ENCODE measurements around the gene ATP6V0E2.
A peak's percentile ranks its signal among the peaks of the same experiment; 100 is the strongest.
"Not testable (repeated sequence)": the region's sequence is repeated elsewhere in the genome, so short reads cannot be mapped to it uniquely, and the experiment has no call there.

ATP6V0E2 gene

GRCh38 chr7:149873074-149873969, at the start of gene ATP6V0E2:
TSS of gene ATP6V0E2 (plus strand) at chr7:149873969. CDS start at chr7:149874066, 97 bp downstream.
- Histone ChIP-seq H3K4me3 (ENCODE audit: low read length) (peak within 1 kb of the TSS; percentile 60), H3K9ac (ENCODE audit: low read length) (peak within 1 kb of the TSS; percentile 76), H3K4me1 (ENCODE audit: control insufficient read depth, insufficient read depth, low read length) (peaks cover 18% of the 10 kb centered on the region), H3K9me3 (ENCODE audit: control insufficient read depth, low read length) (no peaks in the 10 kb centered on the region), H3K27me3 (ENCODE audit: control insufficient read depth, insufficient read depth, low read length) (peaks cover 5% of the 10 kb centered on the region), H3K36me3 (ENCODE audit: control insufficient read depth, insufficient read depth, low read length) (no peaks in the 10 kb centered on the region)

- no peaks in the 10 kb centered on the region for H3K36me3 ChIP-seq (ENCODE audit: control insufficient read depth, insufficient read depth, low read length)
- no peaks in the 10 kb centered on the region for H3K9me3 ChIP-seq (ENCODE audit: control insufficient read depth, low read length)
- H3K4me1 ChIP-seq (ENCODE audit: control insufficient read depth, insufficient read depth, low read length): peaks cover 11% of the 10 kb centered on the region
- no peaks in the 10 kb centered on the region for H3K27me3 ChIP-seq (ENCODE audit: control insufficient read depth, insufficient read depth, low read length)
- no peak overlapping the region for H3K4me3 ChIP-seq (ENCODE audit: low read length)
- no peak overlapping the region for H3K9ac ChIP-seq (ENCODE audit: low read length)
These were observed 49.4 kb upstream of the ATP6V0E2 start for GRCh38 chr7:149824301-149824741.

GRCh38 chr7:149824748-149825566, 48.8 kb upstream of the ATP6V0E2 start:
- H3K36me3 ChIP-seq (ENCODE audit: control insufficient read depth, insufficient read depth, low read length): no peaks in the 10 kb centered on the region
- H3K9ac ChIP-seq (ENCODE audit: low read length): no peak overlapping the region
- H3K4me1 ChIP-seq (ENCODE audit: control insufficient read depth, insufficient read depth, low read length): peaks cover 11% of the 10 kb centered on the region
- H3K9me3 ChIP-seq (ENCODE audit: control insufficient read depth, low read length): no peaks in the 10 kb centered on the region
- H3K4me3 ChIP-seq (ENCODE audit: low read length): no peak overlapping the region
- no peaks in the 10 kb centered on the region for H3K27me3 ChIP-seq (ENCODE audit: control insufficient read depth, insufficient read depth, low read length)

GRCh38 chr7:149825567-149826343, 48.0 kb upstream of the ATP6V0E2 start:
- H3K27me3 ChIP-seq (ENCODE audit: control insufficient read depth, insufficient read depth, low read length): no peaks in the 10 kb centered on the region
- peaks cover 11% of the 10 kb centered on the region for H3K4me1 ChIP-seq (ENCODE audit: control insufficient read depth, insufficient read depth, low read length)
- no peak overlapping the region for H3K9ac ChIP-seq (ENCODE audit: low read length)

GRCh38 chr7:149826344-149827088, 47.3 kb upstream of the ATP6V0E2 start:
- peaks cover 7% of the 10 kb centered on the region for H3K4me1 ChIP-seq (ENCODE audit: control insufficient read depth, insufficient read depth, low read length)
- no peak overlapping the region for H3K4me3 ChIP-seq (ENCODE audit: low read length)
- H3K36me3 ChIP-seq (ENCODE audit: control insufficient read depth, insufficient read depth, low read length): no peaks in the 10 kb centered on the region
- H3K27me3 ChIP-seq (ENCODE audit: control insufficient read depth, insufficient read depth, low read length): peaks cover 5% of the 10 kb centered on the region
- H3K9ac ChIP-seq (ENCODE audit: low read length): no peak overlapping the region
- no peaks in the 10 kb centered on the region for H3K9me3 ChIP-seq (ENCODE audit: control insufficient read depth, low read length)

More at GRCh38 chr7:149825567-149826343, 48.0 kb upstream of the ATP6V0E2 start:
- H3K36me3 ChIP-seq (ENCODE audit: control insufficient read depth, insufficient read depth, low read length): no peaks in the 10 kb centered on the region
- H3K9me3 ChIP-seq (ENCODE audit: control insufficient read depth, low read length): no peaks in the 10 kb centered on the region
- no peak overlapping the region for H3K4me3 ChIP-seq (ENCODE audit: low read length)

GRCh38 chr7:149827089-149827981, 46.4 kb upstream of the ATP6V0E2 start:
- H3K36me3 ChIP-seq (ENCODE audit: control insufficient read depth, insufficient read depth, low read length): no peaks in the 10 kb centered on the region
- no peak overlapping the region for H3K9ac ChIP-seq (ENCODE audit: low read length)
- no peaks in the 10 kb centered on the region for H3K4me1 ChIP-seq (ENCODE audit: control insufficient read depth, insufficient read depth, low read length)
- no peaks in the 10 kb centered on the region for H3K9me3 ChIP-seq (ENCODE audit: control insufficient read depth, low read length)
- peaks cover 7% of the 10 kb centered on the region for H3K27me3 ChIP-seq (ENCODE audit: control insufficient read depth, insufficient read depth, low read length)
- H3K4me3 ChIP-seq (ENCODE audit: low read length): no peak overlapping the region

GRCh38 chr7:149828357-149829309, 45.1 kb upstream of the ATP6V0E2 start:
- Histone ChIP-seq H3K36me3 (ENCODE audit: control insufficient read depth, insufficient read depth, low read length) (no peaks in the 10 kb centered on the region), H3K9me3 (ENCODE audit: control insufficient read depth, low read length) (no peaks in the 10 kb centered on the region), H3K4me3 (ENCODE audit: low read length) (no peak overlapping the region), H3K4me1 (ENCODE audit: control insufficient read depth, insufficient read depth, low read length) (no peaks in the 10 kb centered on the region), H3K9ac (ENCODE audit: low read length) (no peak overlapping the region), H3K27me3 (ENCODE audit: control insufficient read depth, insufficient read depth, low read length) (peaks cover 7% of the 10 kb centered on the region)

GRCh38 chr7:149830527-149830926, 43.2 kb upstream of the ATP6V0E2 start:
- H3K9me3 ChIP-seq (ENCODE audit: control insufficient read depth, low read length); H3K27me3 ChIP-seq (ENCODE audit: control insufficient read depth, insufficient read depth, low read length); H3K36me3 ChIP-seq (ENCODE audit: control insufficient read depth, insufficient read depth, low read length); H3K4me1 ChIP-seq (ENCODE audit: control insufficient read depth, insufficient read depth, low read length); H3K4me3 ChIP-seq (ENCODE audit: low read length); H3K9ac ChIP-seq (ENCODE audit: low read length): not testable (repeated sequence)

GRCh38 chr7:149830997-149831740, 42.6 kb upstream of the ATP6V0E2 start:
- H3K4me1 ChIP-seq (ENCODE audit: control insufficient read depth, insufficient read depth, low read length): no peaks in the 10 kb centered on the region
- H3K9me3 ChIP-seq (ENCODE audit: control insufficient read depth, low read length): no peaks in the 10 kb centered on the region
- H3K9ac ChIP-seq (ENCODE audit: low read length): no peak overlapping the region
- H3K36me3 ChIP-seq (ENCODE audit: control insufficient read depth, insufficient read depth, low read length): no peaks in the 10 kb centered on the region
- peaks cover 7% of the 10 kb centered on the region for H3K27me3 ChIP-seq (ENCODE audit: control insufficient read depth, insufficient read depth, low read length)
- no peak overlapping the region for H3K4me3 ChIP-seq (ENCODE audit: low read length)
